Stimulated activated CD4-positive, alpha-beta T cell treated with anti-CD3 and anti-CD28 coated beads, Interleukin-4, amount 100 ng/mL, for 48 hours (primary cell): ENCODE measurements around the gene CCDC88C.

Experiments used
- DNase-seq, 2 donors: peaks; one replicate each; pipeline ENCODE4 v3.0.0-alpha.2; 2020; ENCODE audit warnings: low read depth in 2 of 2

CCDC88C gene

GRCh38 chr14:91293281-91293680 lies 124.3 kb downstream of the CCDC88C start:
- no peak for DNase-seq

- DNase-seq = no peak
Measured at GRCh38 chr14:91292491-91292890, 125.1 kb downstream of the CCDC88C start.

GRCh38 chr14:91291786-91292405 lies 125.7 kb downstream of the CCDC88C start:
- DNase-seq = no peak

GRCh38 chr14:91290986-91291385 lies 126.6 kb downstream of the CCDC88C start:
- no peak for DNase-seq

GRCh38 chr14:91289464-91289863 lies 128.2 kb downstream of the CCDC88C start:
- no peak for DNase-seq

GRCh38 chr14:91288876-91289275 lies 128.7 kb downstream of the CCDC88C start:
- no peak for DNase-seq

- peak; percentile 69 to 83 for DNase-seq
Measured at GRCh38 chr14:91286530-91286937, 131.1 kb downstream of the CCDC88C start.

- no peak for DNase-seq
Measured at GRCh38 chr14:91284791-91285548, 132.7 kb downstream of the CCDC88C start.

GRCh38 chr14:91284146-91284790 lies 133.4 kb downstream of the CCDC88C start:
- no peak for DNase-seq

GRCh38 chr14:91283666-91284065 lies 134.0 kb downstream of the CCDC88C start:
- DNase-seq = no peak

GRCh38 chr14:91282954-91283645 lies 134.5 kb downstream of the CCDC88C start:
- DNase-seq = no peak

- no peak for DNase-seq
Measured at GRCh38 chr14:91281346-91281745, 136.3 kb downstream of the CCDC88C start.

GRCh38 chr14:91280129-91280528 lies 137.5 kb downstream of the CCDC88C start:
- no peak for DNase-seq

GRCh38 chr14:91279354-91279753 lies 138.3 kb downstream of the CCDC88C start:
- no peak for DNase-seq

GRCh38 chr14:91278383-91278715 lies 139.3 kb downstream of the CCDC88C start:
- DNase-seq = no peak

- no peak for DNase-seq
Measured at GRCh38 chr14:91277546-91278382, 139.9 kb downstream of the CCDC88C start.

- DNase-seq = no peak
Measured at GRCh38 chr14:91274796-91275195, 142.8 kb downstream of the CCDC88C start.

- DNase-seq = no peak
Measured at GRCh38 chr14:91273885-91274273, 143.7 kb downstream of the CCDC88C start.

- no peak for DNase-seq
Measured at GRCh38 chr14:91273273-91273884, 144.2 kb downstream of the CCDC88C start.

- DNase-seq = no peak
Measured at GRCh38 chr14:91272341-91273272, 145.0 kb downstream of the CCDC88C start.
